Thyroid gland (tissue), 4 donors: ENCODE measurements around the gene GTPBP2.

ENCODE experiments used
- CTCF ChIP-seq, 6 experiments: fragments of 200-600 bp in 3 of 6; fragments of 450-650 bp in 3 of 6; sonication (generic) in 3 of 6; IDR thresholded peaks; one replicate each; pipeline ENCODE4 v1.5.1; 2016 to 2019; ENCODE audit warnings: antibody characterized with exemption in 6 of 6, mild to moderate bottlenecking in 2 of 6, inconsistent platforms in 1 of 6, moderate library complexity in 1 of 6
- POLR2A ChIP-seq, 2 donors: fragments of 450-650 bp; IDR thresholded peaks; one replicate each; pipeline ENCODE4 v1.6.1; 2017; ENCODE audit warnings: antibody characterized with exemption in 2 of 2, mild to moderate bottlenecking in 2 of 2, moderate library complexity in 1 of 2

GRCh38 chr6:43670623-43670986 lies 41.5 kb upstream of the GTPBP2 start:
- TF ChIP-seq CTCF (IDR thresholded peaks at IDR 0.05) (no peak), POLR2A (IDR thresholded peaks at IDR 0.05) (no peak)
